Skeletal muscle tissue (tissue), 4 donors: ENCODE data around the gene PNISR. TPM values are rescaled to one million over a fixed set of nuclear protein-coding genes. Genes with fewer than 3 reads are reported as not detected.

Source experiments
- H3K27ac ChIP-seq: one replicate; pipeline ENCODE4 v1.7.0; 2013; ENCODE audit warnings: mild to moderate bottlenecking, low read depth, low read length, inconsistent platforms
- H3K27me3 ChIP-seq, 3 donors: one replicate each; pipeline ENCODE4 v1.7.0; 2013; ENCODE audit warnings: low read length in 3 of 3; ENCODE audit not compliant: control insufficient read depth in 3 of 3, insufficient read depth in 3 of 3
- H3K36me3 ChIP-seq, 3 donors: one replicate each; pipeline ENCODE4 v1.7.0; 2013; ENCODE audit warnings: low read length in 3 of 3; ENCODE audit not compliant: control insufficient read depth in 3 of 3, insufficient read depth in 3 of 3
- H3K4me1 ChIP-seq, 3 donors: one replicate each; pipeline ENCODE4 v1.7.0; 2013; ENCODE audit warnings: low read length in 3 of 3, mild to moderate bottlenecking in 3 of 3; ENCODE audit not compliant: control insufficient read depth in 3 of 3, insufficient read depth in 3 of 3
- H3K4me3 ChIP-seq, 3 donors: one replicate each; pipeline ENCODE4 v1.7.0; 2013; ENCODE audit warnings: low read length in 3 of 3
- H3K9ac ChIP-seq, 3 donors: one replicate each; pipeline ENCODE4 v1.7.0; 2013; ENCODE audit warnings: low read length in 3 of 3, mild to moderate bottlenecking in 3 of 3, moderate library complexity in 2 of 3, low read depth in 1 of 3
- H3K9me3 ChIP-seq, 3 donors: one replicate each; pipeline ENCODE4 v1.7.0; 2013; ENCODE audit warnings: low read length in 3 of 3; ENCODE audit not compliant: control insufficient read depth in 3 of 3
- total RNA-seq: library from RNA; depleted of rRNA; stranded (reverse); fragments of >200 nt; gene quantifications from one replicate; pipeline ENCODE4 v1.2.3, GENCODE V29; 2014
- donor health status: Osteomylitis.

Gene PNISR
- total RNA-seq, 1 donor from 2014 or later = 54.3 TPM

GRCh38 chr6:99349171-99350141 lies 75.7 kb downstream of the PNISR start, which contains the start of gene FAXC:
TSS of gene FAXC (minus strand) at chr6:99349674. CDS start at chr6:99349372, 302 bp downstream.
- Histone ChIP-seq H3K4me3 (peak within 1 kb of the TSS; percentile 27 to 58 (median 57)), H3K36me3 (no peaks in the 10 kb centered on the region), H3K27ac (no peak within 1 kb of the TSS), H3K27me3 (peaks cover 15 to 46% (median 35%) of the 10 kb centered on the region in 3 donors), H3K9ac (peak within 1 kb of the TSS in 1 of 3 donors; percentile 50), H3K4me1 (peaks cover 0 to 3% (median 2%) of the 10 kb centered on the region in 3 donors), H3K9me3 (no peaks in the 10 kb centered on the region)

DNA sequence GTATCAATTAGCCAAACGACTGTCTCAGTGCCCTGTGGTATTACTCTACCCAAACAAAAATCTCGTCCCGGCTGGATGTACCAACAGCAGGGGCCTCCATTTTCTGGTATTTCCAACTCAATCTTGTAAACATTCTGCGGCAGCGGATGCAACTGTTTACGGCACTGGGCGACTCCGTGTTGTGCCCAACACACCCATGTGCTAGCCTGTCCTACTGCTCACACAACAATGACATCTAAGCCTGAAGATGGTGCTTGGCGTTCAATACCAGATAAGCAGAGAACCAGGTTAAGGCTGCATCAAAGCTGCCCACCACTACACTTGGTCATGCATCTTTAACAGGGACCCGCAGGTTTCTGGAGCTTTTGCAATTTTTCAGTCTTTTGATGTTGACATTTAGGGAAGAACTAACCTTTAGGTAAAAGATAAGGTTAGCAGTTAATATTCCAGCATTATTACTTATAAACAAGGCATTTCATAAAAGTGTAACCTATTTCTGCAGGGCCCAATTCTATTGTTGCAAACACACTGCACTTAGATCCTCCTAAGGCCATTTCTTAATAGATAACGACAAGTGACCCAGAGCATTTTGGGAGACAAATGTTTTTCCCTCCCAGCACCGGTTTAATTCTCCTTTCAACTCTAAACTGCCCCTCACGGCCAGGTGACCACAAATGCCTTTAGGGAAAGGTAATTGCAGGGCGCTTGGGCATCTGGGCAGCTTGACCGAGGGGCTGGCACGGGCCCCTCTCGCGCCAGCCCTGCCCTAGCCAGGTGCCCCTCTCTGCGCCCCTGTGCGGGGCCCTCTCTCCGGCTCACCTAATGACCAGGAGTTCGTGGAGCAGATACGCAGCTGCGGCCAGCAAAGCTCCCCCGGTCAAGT lies 76.6 kb downstream of the PNISR start:
- Histone ChIP-seq H3K27me3 (peaks cover 13 to 43% (median 31%) of the 10 kb centered on the region in 3 donors), H3K9me3 (no peaks in the 10 kb centered on the region), H3K4me1 (peaks cover 0 to 3% (median 2%) of the 10 kb centered on the region in 3 donors), H3K27ac (no peak overlapping the region), H3K36me3 (no peaks in the 10 kb centered on the region), H3K4me3 (peak overlapping the region; percentile 27 to 57 (median 45)), H3K9ac (no peak overlapping the region)

Other genes starting within 250 kb of the PNISR start
- 4.2 TPM for gene FAXC, start 75.6 kb downstream of the PNISR start, total RNA-seq
- gene COQ3, start 31.1 kb downstream of the PNISR start, total RNA-seq = 12.0 TPM
- 11.5 TPM for gene USP45, start 90.1 kb upstream of the PNISR start, total RNA-seq
- 38.1 TPM for gene CCNC, start 143.4 kb upstream of the PNISR start, total RNA-seq
- not detected for gene PRDM13, start 181.5 kb upstream of the PNISR start, total RNA-seq